Transverse colon (tissue), 4 donors: ENCODE results near the gene ARID3A.

ENCODE experiments used
- POLR2AphosphoS5 ChIP-seq, 3 donors: sonication (generic); formaldehyde crosslinking; IDR thresholded peaks; one replicate each; pipeline ENCODE4 v1.6.1; 2016; ENCODE audit warnings: antibody characterized with exemption in 3 of 3
- TF ChIP-seq, protein P1 (sequence below), 5 experiments: fragments of 200-600 bp in 3 of 5; fragments of 450-650 bp in 2 of 5; sonication (generic) in 3 of 5; IDR thresholded peaks; 1 replicate in 2 of 5; 2 replicates in 3 of 5; pipeline ENCODE4 v1.5.1; 2016 to 2017; ENCODE audit warnings: antibody characterized with exemption in 5 of 5, inconsistent platforms in 3 of 5, mild to moderate bottlenecking in 2 of 5, moderate library complexity in 1 of 5

- no peak for TF ChIP-seq POLR2AphosphoS5 (IDR thresholded peaks at IDR 0.05)
- TF ChIP-seq, protein P1, sequence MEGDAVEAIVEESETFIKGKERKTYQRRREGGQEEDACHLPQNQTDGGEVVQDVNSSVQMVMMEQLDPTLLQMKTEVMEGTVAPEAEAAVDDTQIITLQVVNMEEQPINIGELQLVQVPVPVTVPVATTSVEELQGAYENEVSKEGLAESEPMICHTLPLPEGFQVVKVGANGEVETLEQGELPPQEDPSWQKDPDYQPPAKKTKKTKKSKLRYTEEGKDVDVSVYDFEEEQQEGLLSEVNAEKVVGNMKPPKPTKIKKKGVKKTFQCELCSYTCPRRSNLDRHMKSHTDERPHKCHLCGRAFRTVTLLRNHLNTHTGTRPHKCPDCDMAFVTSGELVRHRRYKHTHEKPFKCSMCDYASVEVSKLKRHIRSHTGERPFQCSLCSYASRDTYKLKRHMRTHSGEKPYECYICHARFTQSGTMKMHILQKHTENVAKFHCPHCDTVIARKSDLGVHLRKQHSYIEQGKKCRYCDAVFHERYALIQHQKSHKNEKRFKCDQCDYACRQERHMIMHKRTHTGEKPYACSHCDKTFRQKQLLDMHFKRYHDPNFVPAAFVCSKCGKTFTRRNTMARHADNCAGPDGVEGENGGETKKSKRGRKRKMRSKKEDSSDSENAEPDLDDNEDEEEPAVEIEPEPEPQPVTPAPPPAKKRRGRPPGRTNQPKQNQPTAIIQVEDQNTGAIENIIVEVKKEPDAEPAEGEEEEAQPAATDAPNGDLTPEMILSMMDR (IDR thresholded peaks at IDR 0.05): no peak
Observed at GRCh38 chr19:988510-988909, 62.7 kb downstream of the ARID3A start.
